Measurements from ENCODE around the gene ZNF740. TPM values are rescaled to one million over a fixed set of nuclear protein-coding genes. Genes with fewer than 3 reads are reported as not detected.

The ZNF740 gene
- total RNA-seq, 4 donors from 2014 or later: 14.9 to 27.7 (median 17.4) TPM

- 69 to 77% methylated on average over 3 to 7 of the region's 7 CpGs for WGBS, 2 donors (ENCODE audit: low coverage in 1 of 2)
- TF ChIP-seq POLR2AphosphoS5 (IDR thresholded peaks at IDR 0.05): no peak
- TF ChIP-seq, protein P1, sequence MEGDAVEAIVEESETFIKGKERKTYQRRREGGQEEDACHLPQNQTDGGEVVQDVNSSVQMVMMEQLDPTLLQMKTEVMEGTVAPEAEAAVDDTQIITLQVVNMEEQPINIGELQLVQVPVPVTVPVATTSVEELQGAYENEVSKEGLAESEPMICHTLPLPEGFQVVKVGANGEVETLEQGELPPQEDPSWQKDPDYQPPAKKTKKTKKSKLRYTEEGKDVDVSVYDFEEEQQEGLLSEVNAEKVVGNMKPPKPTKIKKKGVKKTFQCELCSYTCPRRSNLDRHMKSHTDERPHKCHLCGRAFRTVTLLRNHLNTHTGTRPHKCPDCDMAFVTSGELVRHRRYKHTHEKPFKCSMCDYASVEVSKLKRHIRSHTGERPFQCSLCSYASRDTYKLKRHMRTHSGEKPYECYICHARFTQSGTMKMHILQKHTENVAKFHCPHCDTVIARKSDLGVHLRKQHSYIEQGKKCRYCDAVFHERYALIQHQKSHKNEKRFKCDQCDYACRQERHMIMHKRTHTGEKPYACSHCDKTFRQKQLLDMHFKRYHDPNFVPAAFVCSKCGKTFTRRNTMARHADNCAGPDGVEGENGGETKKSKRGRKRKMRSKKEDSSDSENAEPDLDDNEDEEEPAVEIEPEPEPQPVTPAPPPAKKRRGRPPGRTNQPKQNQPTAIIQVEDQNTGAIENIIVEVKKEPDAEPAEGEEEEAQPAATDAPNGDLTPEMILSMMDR (IDR thresholded peaks at IDR 0.05): no peak
- no peak for TF ChIP-seq POLR2A (IDR thresholded peaks at IDR 0.05)
- TF ChIP-seq EP300 (IDR thresholded peaks at IDR 0.05): no peak
- Histone ChIP-seq H3K36me3 (peaks cover 0 to 18% of the 10 kb centered on the region in 2 donors), H3K4me1 (peaks cover 0 to 20% (median 6%) of the 10 kb centered on the region in 3 donors), H3K4me3 (no peak overlapping the region), H3K27me3 (no peaks in the 10 kb centered on the region), H3K9me3 (no peaks in the 10 kb centered on the region), H3K27ac (no peak overlapping the region)
- ATAC-seq: no peak
Measured at GRCh38 chr12:53205747-53206419, 25.4 kb downstream of the ZNF740 start.

- Histone ChIP-seq H3K4me3 (no peak within 1 kb of the TSS), H3K27ac (no peak within 1 kb of the TSS), H3K27me3 (no peaks in the 10 kb centered on the region), H3K36me3 (peaks cover 0 to 30% of the 10 kb centered on the region in 2 donors), H3K4me1 (peaks cover 0 to 18% (median 6%) of the 10 kb centered on the region in 3 donors), H3K9me3 (no peaks in the 10 kb centered on the region)
- TF ChIP-seq POLR2A (IDR thresholded peaks at IDR 0.05) (no peak), EP300 (IDR thresholded peaks at IDR 0.05) (no peak), POLR2AphosphoS5 (IDR thresholded peaks at IDR 0.05) (no peak)
- TF ChIP-seq, protein P1 (IDR thresholded peaks at IDR 0.05): no peak
- 63 to 69% methylated on average over 1 to 2 of the region's 5 CpGs for WGBS, 2 donors (ENCODE audit: low coverage in 1 of 2)
- ATAC-seq: peak; percentile 16
Measured at GRCh38 chr12:53207042-53207441, 26.5 kb downstream of the ZNF740 start, which contains the start of gene ITGB7. Gene ITGB7 (minus strand): TSS chr12:53207251. CDS start chr12:53200443, 6,808 bp downstream.

- Histone ChIP-seq H3K36me3 (peaks cover 0 to 44% of the 10 kb centered on the region in 2 donors), H3K9me3 (no peaks in the 10 kb centered on the region), H3K4me3 (no peak overlapping the region), H3K4me1 (peaks cover 0 to 25% (median 7%) of the 10 kb centered on the region in 3 donors), H3K27me3 (no peaks in the 10 kb centered on the region), H3K27ac (peak overlapping the region in 2 of 4 donors; percentile 12 to 41)
- WGBS, 2 donors (ENCODE audit: low coverage in 1 of 2): 0 to 31% methylated on average over 1 to 2 of the region's 2 CpGs
- TF ChIP-seq POLR2A (IDR thresholded peaks at IDR 0.05) (no peak), EP300 (IDR thresholded peaks at IDR 0.05) (no peak), POLR2AphosphoS5 (IDR thresholded peaks at IDR 0.05) (no peak)
- TF ChIP-seq, protein P1 (IDR thresholded peaks at IDR 0.05): no peak
- ATAC-seq: peak; percentile 37
Measured at GRCh38 chr12:53208435-53208834, 27.9 kb downstream of the ZNF740 start.

DNA sequence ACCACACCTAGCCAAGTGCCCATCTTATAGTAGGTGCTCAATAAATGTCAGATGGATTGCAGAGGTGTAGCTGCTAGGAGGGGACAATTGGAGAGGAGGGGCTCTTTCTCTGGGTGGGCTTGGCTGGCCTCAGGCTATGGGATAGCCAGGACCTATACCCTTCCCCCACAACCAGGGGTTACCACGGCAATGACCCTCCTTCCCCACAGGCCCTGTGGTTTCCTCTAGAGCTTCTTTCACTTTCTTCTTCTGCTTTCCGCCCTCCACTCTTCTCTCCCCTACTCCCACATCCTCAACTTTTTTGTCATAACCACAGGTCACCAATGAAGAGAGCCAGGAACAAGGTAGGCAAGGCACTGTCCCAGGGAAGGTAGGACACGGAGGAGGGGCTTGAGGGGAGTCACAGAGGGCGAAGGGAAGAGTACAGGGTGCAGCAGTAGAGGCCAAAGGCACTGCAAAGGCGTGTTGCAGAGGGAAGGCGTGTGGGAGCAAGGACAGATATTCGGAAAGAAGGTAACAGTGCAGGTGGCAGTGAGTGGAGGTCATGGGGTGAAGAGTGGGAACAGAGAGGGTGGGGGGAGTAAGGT is 28.4 kb downstream of the ZNF740 start:
- 54 to 57% methylated on average over 3 to 7 of the region's 7 CpGs for WGBS, 2 donors (ENCODE audit: low coverage in 1 of 2)

More for the DNA sequence above, 28.4 kb downstream of the ZNF740 start:
- Histone ChIP-seq H3K27ac (peak overlapping the region in 3 of 4 donors; percentile 12 to 41 (median 16)), H3K4me3 (no peak overlapping the region), H3K9me3 (no peaks in the 10 kb centered on the region), H3K27me3 (no peaks in the 10 kb centered on the region), H3K4me1 (peaks cover 0 to 30% (median 10%) of the 10 kb centered on the region in 3 donors), H3K36me3 (peaks cover 0 to 49% of the 10 kb centered on the region in 2 donors)
- no peak for ATAC-seq
- no peak for TF ChIP-seq POLR2A (IDR thresholded peaks at IDR 0.05)
- no peak for TF ChIP-seq EP300 (IDR thresholded peaks at IDR 0.05)
- TF ChIP-seq, protein P1 (IDR thresholded peaks at IDR 0.05): no peak
- no peak for TF ChIP-seq POLR2AphosphoS5 (IDR thresholded peaks at IDR 0.05)

All from gastroesophageal sphincter (tissue), 4 donors.